ENCODE results near the gene TENT5C. TPM values are rescaled to one million over a fixed set of nuclear protein-coding genes. Genes with fewer than 3 reads are reported as not detected.

TENT5C gene
- total and polyA plus RNA-seq, 9 of the 15 experiments (the other 6 are each of a cell fraction or from before 2014, with no cell fraction given), result 1.8 to 7.7 (median 4.0) TPM

DNA sequence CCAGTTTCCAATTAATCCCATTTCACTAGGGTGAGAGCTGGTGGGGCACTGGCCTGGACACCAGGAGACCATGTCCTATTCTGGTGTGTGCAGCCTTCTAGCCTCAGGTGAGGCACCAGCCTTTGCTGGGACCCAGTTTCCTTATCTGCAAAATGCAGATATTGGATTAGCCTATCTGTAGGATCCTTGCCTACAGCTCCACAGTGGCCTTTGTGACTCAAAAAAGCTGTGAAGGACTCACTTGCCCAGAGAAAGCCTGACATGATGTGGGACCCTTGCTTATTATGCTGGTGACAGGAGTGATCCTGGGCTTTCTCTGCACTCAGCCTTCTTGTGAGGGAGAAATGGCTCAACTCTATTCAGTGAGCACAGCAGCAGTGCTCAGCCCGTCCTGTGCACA is 32.3 kb downstream of the TENT5C start (continued):
- TF ChIP-seq, protein P1, sequence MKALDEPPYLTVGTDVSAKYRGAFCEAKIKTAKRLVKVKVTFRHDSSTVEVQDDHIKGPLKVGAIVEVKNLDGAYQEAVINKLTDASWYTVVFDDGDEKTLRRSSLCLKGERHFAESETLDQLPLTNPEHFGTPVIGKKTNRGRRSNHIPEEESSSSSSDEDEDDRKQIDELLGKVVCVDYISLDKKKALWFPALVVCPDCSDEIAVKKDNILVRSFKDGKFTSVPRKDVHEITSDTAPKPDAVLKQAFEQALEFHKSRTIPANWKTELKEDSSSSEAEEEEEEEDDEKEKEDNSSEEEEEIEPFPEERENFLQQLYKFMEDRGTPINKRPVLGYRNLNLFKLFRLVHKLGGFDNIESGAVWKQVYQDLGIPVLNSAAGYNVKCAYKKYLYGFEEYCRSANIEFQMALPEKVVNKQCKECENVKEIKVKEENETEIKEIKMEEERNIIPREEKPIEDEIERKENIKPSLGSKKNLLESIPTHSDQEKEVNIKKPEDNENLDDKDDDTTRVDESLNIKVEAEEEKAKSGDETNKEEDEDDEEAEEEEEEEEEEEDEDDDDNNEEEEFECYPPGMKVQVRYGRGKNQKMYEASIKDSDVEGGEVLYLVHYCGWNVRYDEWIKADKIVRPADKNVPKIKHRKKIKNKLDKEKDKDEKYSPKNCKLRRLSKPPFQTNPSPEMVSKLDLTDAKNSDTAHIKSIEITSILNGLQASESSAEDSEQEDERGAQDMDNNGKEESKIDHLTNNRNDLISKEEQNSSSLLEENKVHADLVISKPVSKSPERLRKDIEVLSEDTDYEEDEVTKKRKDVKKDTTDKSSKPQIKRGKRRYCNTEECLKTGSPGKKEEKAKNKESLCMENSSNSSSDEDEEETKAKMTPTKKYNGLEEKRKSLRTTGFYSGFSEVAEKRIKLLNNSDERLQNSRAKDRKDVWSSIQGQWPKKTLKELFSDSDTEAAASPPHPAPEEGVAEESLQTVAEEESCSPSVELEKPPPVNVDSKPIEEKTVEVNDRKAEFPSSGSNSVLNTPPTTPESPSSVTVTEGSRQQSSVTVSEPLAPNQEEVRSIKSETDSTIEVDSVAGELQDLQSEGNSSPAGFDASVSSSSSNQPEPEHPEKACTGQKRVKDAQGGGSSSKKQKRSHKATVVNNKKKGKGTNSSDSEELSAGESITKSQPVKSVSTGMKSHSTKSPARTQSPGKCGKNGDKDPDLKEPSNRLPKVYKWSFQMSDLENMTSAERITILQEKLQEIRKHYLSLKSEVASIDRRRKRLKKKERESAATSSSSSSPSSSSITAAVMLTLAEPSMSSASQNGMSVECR (CRISPR knock-in tag; IDR thresholded peaks at IDR 0.05), result 0 out of 2 replicates have a peak, but pooled peaks have one; percentile 42
- TF ChIP-seq NFE2L1 (tag; IDR thresholded peaks at IDR 0.05; ENCODE audit: borderline replicate concordance, low read depth) (no peak), CBFA2T3 (IDR thresholded peaks at IDR 0.05) (peak; percentile 87), EP300 (IDR thresholded peaks at IDR 0.05; ENCODE audit: low read length) (peak; percentile 76), SMARCE1 (IDR thresholded peaks at IDR 0.05) (peak; percentile 65; the same call in 1 of the 2 replicates), HDAC2 (IDR thresholded peaks at IDR 0.05) (no peak), ZNF639 (CRISPR knock-in tag; conservative IDR thresholded peaks at IDR 0.05 in 1 of 2, IDR thresholded peaks at IDR 0.05 in 1 of 2) (no peak), STAT5A (IDR thresholded peaks at IDR 0.05; ENCODE audit: borderline replicate concordance, low read length) (peak; percentile 46; the same call in 1 of the 2 replicates), ZNF143 (CRISPR knock-in tag; IDR thresholded peaks at IDR 0.05) (no peak), RBM22 (IDR thresholded peaks at IDR 0.05; ENCODE audit: low read depth, low read length, poor library complexity, severe bottlenecking) (no peak), TEAD4 (IDR thresholded peaks at IDR 0.05; ENCODE audit: low read length) (peak; percentile 88), TEAD4 (CRISPR knock-in tag; IDR thresholded peaks at IDR 0.05; ENCODE audit: borderline replicate concordance) (no peak), CCNT2 (IDR thresholded peaks at IDR 0.05; ENCODE audit: borderline replicate concordance, extremely low read depth, insufficient read length, low read depth, low read length) (peak; percentile 67), SRSF9 (IDR thresholded peaks at IDR 0.05; ENCODE audit: borderline replicate concordance, low read depth, low read length) (no peak), SMARCA4 (IDR thresholded peaks at IDR 0.05) (peak; percentile 71), PML (IDR thresholded peaks at IDR 0.05; ENCODE audit: low read length) (peak; percentile 81; the same call in 1 of the 2 replicates), CTBP1 (IDR thresholded peaks at IDR 0.05; ENCODE audit: borderline replicate concordance) (peak; percentile 39; the same call in 1 of the 2 replicates), RCOR1 (IDR thresholded peaks at IDR 0.05; ENCODE audit: borderline replicate concordance in 1 of 2, low read depth in 2 of 2, low read length in 2 of 2) (peak in 1 of 2 experiments; percentile 72; a peak in 3 of 4 replicates), XRCC5 (IDR thresholded peaks at IDR 0.05; ENCODE audit: low read depth, low read length) (no peak), ZNF431 (CRISPR knock-in tag; IDR thresholded peaks at IDR 0.05) (no peak)

Data from K562 (cell line).